Activated naive CD8-positive, alpha-beta T cell treated with anti-CD3 and anti-CD28 coated beads for 36 hours (primary cell): Measurements from ENCODE around the gene RFWD3. TPM values are rescaled to one million over a fixed set of nuclear protein-coding genes. Genes with fewer than 3 reads are reported as not detected.
A peak's percentile ranks its signal among the peaks of the same experiment; 100 is the strongest.

Source experiments
- DNase-seq: peaks from one replicate; pipeline ENCODE4 v3.0.0; 2021
- H3K27ac Mint-ChIP-seq: one replicate; pipeline ENCODE4 v1.8.0; 2022; ENCODE audit warnings: mild to moderate bottlenecking, moderate library complexity, mixed read lengths
- H3K27me3 Mint-ChIP-seq: one replicate; pipeline ENCODE4 v1.8.0; 2022; ENCODE audit warnings: mild to moderate bottlenecking, mixed read lengths
- H3K36me3 Mint-ChIP-seq: one replicate; pipeline ENCODE4 v1.8.0; 2021; ENCODE audit warnings: mild to moderate bottlenecking, mixed read lengths
- H3K4me1 Mint-ChIP-seq: one replicate; pipeline ENCODE4 v1.8.0; 2021; ENCODE audit warnings: mixed read lengths
- H3K4me3 Mint-ChIP-seq: one replicate; pipeline ENCODE4 v1.8.0; 2022; ENCODE audit warnings: mild to moderate bottlenecking, moderate library complexity, mixed read lengths
- H3K9me3 Mint-ChIP-seq: one replicate; pipeline ENCODE4 v1.8.0; 2022; ENCODE audit warnings: mixed read lengths
- total RNA-seq, 2 experiments: library from RNA; stranded (reverse); gene quantifications; one replicate each; pipeline ENCODE4 v1.2.3, GENCODE V29; 2021

Gene RFWD3
- total RNA-seq, 2 experiments from 2014 or later: 128 to 134 TPM

DNA sequence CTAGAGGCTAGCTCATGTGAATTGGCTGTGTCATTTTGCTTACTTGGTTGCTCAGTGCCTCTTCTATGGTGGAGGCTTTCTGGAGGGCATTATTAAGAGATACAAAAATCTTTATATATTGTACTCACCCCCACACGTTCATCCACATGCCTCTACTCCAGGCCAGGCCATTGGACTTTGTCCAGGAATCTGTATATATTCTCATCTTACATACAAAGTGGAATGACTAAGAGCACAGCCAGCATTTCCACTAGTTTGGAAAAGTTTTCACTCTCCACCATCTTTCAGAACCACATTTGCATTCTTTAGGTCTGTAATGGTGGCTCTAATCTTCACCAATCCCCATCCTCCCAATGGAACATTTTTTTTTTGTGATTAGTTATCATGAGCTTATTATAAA, 55.0 kb downstream of the RFWD3 start:
- no peaks in the 10 kb centered on the region for H3K9me3 Mint-ChIP-seq
- no peak for DNase-seq
- H3K4me1 Mint-ChIP-seq: peaks cover 14% of the 10 kb centered on the region
- H3K27me3 Mint-ChIP-seq: no peaks in the 10 kb centered on the region
- H3K36me3 Mint-ChIP-seq: peaks cover 17% of the 10 kb centered on the region
- no peak overlapping the region for H3K27ac Mint-ChIP-seq
- H3K4me3 Mint-ChIP-seq: no peak overlapping the region

GRCh38 chr16:74608944-74609343, 57.7 kb downstream of the RFWD3 start:
- no peak overlapping the region for H3K4me3 Mint-ChIP-seq
- no peaks in the 10 kb centered on the region for H3K9me3 Mint-ChIP-seq
- DNase-seq: no peak
- H3K36me3 Mint-ChIP-seq: peaks cover 12% of the 10 kb centered on the region
- peaks cover 31% of the 10 kb centered on the region for H3K4me1 Mint-ChIP-seq
- H3K27me3 Mint-ChIP-seq: no peaks in the 10 kb centered on the region
- H3K27ac Mint-ChIP-seq: peak overlapping the region; percentile 16

DNA sequence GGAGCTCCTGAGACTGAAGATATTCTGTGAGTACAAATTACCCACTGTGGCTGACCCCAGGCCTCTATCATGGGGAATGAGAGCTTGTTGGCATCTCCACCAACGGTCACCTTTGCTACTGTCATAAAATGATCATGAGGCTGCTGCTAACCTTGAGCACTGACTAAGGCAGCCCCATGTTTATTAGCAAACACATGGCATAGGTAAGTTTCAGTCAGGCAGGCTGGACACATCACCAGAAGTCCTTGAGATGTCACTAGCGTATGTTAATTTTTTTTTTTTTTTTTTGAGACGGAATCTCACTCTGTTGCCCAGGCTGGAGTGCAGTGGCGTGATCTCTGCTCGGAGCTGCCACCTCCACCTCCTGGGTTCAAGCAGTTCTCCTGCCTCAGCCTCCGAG, 58.3 kb downstream of the RFWD3 start:
- no peak overlapping the region for H3K4me3 Mint-ChIP-seq
- DNase-seq: no peak
- peaks cover 14% of the 10 kb centered on the region for H3K36me3 Mint-ChIP-seq
- peak overlapping the region; percentile 16 for H3K27ac Mint-ChIP-seq
- no peaks in the 10 kb centered on the region for H3K9me3 Mint-ChIP-seq
- H3K27me3 Mint-ChIP-seq: no peaks in the 10 kb centered on the region
- peaks cover 37% of the 10 kb centered on the region for H3K4me1 Mint-ChIP-seq

GRCh38 chr16:74607962-74608356, 58.7 kb downstream of the RFWD3 start:
- no peak for DNase-seq
- Mint-ChIP-seq H3K27ac (peak overlapping the region; percentile 90), H3K4me1 (peaks cover 40% of the 10 kb centered on the region), H3K4me3 (no peak overlapping the region), H3K9me3 (no peaks in the 10 kb centered on the region), H3K27me3 (no peaks in the 10 kb centered on the region), H3K36me3 (peaks cover 15% of the 10 kb centered on the region)

- Mint-ChIP-seq H3K27ac (peak overlapping the region; percentile 90), H3K4me3 (peak overlapping the region; percentile 97)
These were observed 59.2 kb downstream of the RFWD3 start for GRCh38 chr16:74607310-74607961.

DNA sequence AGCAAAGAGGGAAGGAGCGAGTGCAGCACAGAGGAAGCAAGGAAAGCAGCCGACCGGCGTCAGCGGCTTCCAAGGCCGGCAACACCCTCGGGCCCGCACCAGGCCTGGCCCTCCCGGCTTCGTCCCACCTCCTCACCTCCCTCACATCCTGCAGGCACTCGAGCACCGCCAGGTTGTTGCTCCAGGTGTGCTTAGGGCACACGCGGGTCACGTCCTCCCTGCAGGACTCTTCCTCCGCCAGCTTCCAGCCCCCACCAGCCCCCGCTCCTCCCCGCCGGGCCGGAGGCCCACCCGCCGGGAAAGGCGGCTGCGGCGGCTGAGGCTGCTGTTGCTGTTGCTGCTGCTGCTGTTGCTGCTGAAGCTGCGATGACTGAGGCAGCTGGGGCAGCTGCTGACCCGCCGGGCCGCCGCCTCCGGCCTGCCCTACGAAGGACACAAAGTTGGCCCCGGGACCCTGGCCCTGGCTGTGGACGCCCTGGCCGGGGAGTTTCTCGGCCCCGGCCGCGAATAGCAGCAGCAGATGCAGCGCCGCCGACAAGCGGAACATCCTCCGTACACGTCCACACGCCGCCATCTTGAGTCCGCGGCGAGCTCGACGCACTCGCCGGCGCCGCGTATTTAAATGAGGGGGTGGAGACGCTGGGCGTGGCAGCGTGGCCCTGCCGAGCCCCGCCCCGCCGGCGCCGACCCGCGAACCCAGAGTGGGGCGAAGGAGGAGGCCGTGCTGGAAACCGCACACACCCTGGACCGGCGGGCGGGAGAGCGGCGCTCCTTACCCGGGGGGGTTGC, 60.0 kb downstream of the RFWD3 start, which contains the start of gene GLG1:
Gene GLG1, minus strand, starts transcription at position 594 of the 789 bp plus-strand sequence. Its CDS starts 20 bp downstream, at position 574.
- H3K9me3 Mint-ChIP-seq: no peaks in the 10 kb centered on the region
- H3K27ac Mint-ChIP-seq: peak within 1 kb of the TSS; percentile 90
- DNase-seq: peak; percentile 94
- H3K36me3 Mint-ChIP-seq: peaks cover 20% of the 10 kb centered on the region
- peaks cover 47% of the 10 kb centered on the region for H3K4me1 Mint-ChIP-seq
- peak within 1 kb of the TSS; percentile 97 for H3K4me3 Mint-ChIP-seq
- no peaks in the 10 kb centered on the region for H3K27me3 Mint-ChIP-seq

More at GRCh38 chr16:74607310-74607961, 59.2 kb downstream of the RFWD3 start:
- no peak for DNase-seq
- peaks cover 44% of the 10 kb centered on the region for H3K4me1 Mint-ChIP-seq
- peaks cover 20% of the 10 kb centered on the region for H3K36me3 Mint-ChIP-seq
- no peaks in the 10 kb centered on the region for H3K9me3 Mint-ChIP-seq
- H3K27me3 Mint-ChIP-seq: no peaks in the 10 kb centered on the region

DNA sequence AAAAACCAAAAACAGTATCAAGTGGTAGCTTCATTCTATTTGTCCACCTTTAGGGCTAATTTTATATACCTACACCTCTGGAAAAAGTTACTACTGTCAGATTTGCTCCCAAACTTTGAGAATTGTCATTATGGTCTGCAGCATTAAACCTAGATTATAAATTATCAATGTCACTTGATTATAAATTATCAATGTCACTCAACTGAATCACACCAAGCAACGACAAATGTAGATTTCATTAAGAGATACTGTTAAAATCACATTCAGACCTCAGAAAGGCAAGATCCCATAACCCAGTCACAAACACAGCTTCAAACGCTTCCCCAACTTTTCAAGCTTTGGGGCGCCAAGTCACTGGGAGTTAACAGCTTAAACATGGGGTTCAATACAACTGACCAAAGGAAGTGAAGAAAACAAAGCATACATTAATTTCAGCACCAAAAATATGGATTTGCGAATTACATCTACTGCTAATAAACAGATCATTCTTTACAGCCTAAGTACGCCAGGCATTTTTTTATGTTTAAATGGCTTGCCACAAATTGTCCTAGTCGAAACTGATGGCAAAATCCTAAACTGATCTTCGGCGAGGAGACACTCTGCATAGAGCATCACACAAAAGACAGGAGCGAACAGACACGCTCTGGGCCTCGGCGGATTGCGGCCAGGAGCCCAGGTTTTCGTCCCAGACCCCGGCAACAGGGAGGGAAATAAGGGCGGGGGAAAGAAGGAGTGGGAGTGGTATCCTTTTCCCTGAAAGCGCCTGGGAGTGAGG, 60.7 kb downstream of the RFWD3 start:
- Mint-ChIP-seq H3K9me3 (no peaks in the 10 kb centered on the region), H3K36me3 (peaks cover 20% of the 10 kb centered on the region), H3K4me1 (peaks cover 55% of the 10 kb centered on the region)

DNA sequence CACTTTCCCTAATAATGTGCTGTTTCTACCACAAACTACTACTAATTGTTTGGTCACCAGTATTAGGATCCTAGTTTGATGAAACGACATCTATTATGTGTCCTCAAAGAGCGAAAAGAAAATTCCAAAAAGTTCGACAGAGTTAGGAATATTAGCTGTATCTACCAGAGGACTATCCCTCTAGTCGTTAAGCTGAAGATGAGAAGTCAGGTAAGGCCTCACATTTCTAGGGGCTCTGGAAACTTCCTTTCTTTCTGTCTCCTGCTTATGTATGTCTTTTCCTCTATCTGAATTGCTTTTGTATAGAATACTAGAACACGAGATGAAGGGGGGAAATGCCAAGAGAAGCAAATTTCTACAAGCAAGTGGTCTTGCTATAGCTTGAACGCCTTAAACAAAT, 61.3 kb downstream of the RFWD3 start:
- H3K9me3 Mint-ChIP-seq: no peaks in the 10 kb centered on the region
- H3K36me3 Mint-ChIP-seq: peaks cover 21% of the 10 kb centered on the region
- H3K4me1 Mint-ChIP-seq: peaks cover 61% of the 10 kb centered on the region
- no peak for DNase-seq
- peak overlapping the region; percentile 97 for H3K4me3 Mint-ChIP-seq
- no peaks in the 10 kb centered on the region for H3K27me3 Mint-ChIP-seq
- H3K27ac Mint-ChIP-seq: peak overlapping the region; percentile 90

More for the DNA sequence above, 60.7 kb downstream of the RFWD3 start:
- peak overlapping the region; percentile 90 for H3K27ac Mint-ChIP-seq
- no peaks in the 10 kb centered on the region for H3K27me3 Mint-ChIP-seq
- DNase-seq: no peak
- peak overlapping the region; percentile 97 for H3K4me3 Mint-ChIP-seq

DNA sequence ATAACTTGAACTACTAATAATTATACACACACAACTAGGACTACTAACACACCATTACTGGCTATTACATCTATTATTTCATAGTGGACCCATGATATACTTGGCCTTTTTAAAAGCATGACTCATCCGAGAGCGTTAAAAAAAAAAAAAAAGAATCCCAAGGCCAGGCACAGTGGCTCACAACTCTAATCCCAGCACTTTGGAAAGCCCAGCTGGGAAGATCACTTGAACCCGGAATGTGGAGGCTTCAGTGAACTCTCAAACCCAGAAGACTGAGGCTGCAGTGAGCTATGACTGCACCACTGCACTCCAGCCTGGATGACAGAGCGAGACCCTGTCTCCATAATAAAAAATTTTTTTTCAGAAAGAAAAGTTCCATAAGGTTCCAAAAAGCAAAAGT, 62.8 kb downstream of the RFWD3 start:
- Mint-ChIP-seq H3K4me1 (peaks cover 72% of the 10 kb centered on the region), H3K27ac (peak overlapping the region; percentile 80), H3K27me3 (no peaks in the 10 kb centered on the region), H3K36me3 (peaks cover 22% of the 10 kb centered on the region), H3K4me3 (peak overlapping the region; percentile 97), H3K9me3 (no peaks in the 10 kb centered on the region)
- DNase-seq: no peak

DNA sequence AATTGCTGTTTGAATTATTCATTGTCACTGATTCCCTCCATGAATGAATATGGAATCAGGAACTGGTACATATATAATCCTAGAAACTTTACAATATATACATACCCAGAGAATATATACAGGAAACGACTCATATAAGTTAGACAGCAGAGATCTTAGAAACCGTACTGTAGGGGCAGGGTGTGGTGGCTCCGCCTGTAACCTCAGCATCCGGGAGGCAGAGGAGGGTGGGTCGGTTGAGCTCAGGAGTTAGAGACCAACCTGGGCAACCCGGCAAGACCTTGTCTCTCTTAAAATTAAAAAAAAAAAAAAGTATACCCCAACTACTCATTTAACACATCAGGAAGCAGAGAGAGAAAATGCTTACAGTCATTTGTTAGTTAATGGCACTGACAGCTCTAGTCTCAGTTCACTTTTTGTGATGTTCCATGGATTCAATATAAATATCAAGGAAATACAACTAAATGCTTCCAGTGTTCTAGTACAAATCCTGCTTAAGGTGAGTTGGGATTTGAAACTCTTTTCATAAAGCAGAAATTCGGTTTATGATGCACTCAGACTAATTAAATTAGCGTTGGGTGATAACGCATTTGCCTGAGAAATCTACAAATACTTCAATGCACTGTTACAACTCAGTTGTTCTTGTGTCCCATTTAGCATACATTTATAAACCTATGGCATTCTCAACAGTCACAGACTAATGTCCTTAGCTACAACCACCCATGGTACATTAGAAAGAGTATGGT, 65.4 kb downstream of the RFWD3 start:
- peak overlapping the region; percentile 56 for H3K27ac Mint-ChIP-seq
- H3K27me3 Mint-ChIP-seq: no peaks in the 10 kb centered on the region
- H3K4me1 Mint-ChIP-seq: peaks cover 68% of the 10 kb centered on the region
- H3K36me3 Mint-ChIP-seq: peaks cover 41% of the 10 kb centered on the region
- H3K9me3 Mint-ChIP-seq: no peaks in the 10 kb centered on the region
- peak overlapping the region; percentile 46 for H3K4me3 Mint-ChIP-seq
- peak; percentile 66 for DNase-seq

DNA sequence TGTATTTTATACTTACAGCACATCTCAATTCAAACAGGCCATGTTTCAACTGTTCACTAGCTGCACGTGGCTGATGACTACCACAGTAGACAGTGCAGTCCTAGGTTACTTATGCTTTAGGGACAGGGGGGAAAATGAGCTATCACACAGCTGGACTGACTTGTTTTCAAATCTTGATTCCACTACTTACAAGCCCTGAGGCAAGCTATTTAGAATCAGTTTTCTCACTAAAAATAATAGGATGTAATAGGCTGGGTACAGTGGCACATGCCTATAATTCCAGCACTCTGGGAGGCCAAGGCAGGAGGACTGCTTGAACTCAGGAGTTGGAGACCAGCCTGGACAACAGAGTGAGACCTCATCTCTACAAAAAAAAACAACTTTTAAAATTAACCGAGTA, 70.1 kb downstream of the RFWD3 start:
- Mint-ChIP-seq H3K27ac (no peak overlapping the region), H3K4me1 (peaks cover 57% of the 10 kb centered on the region), H3K36me3 (peaks cover 47% of the 10 kb centered on the region), H3K4me3 (no peak overlapping the region), H3K27me3 (no peaks in the 10 kb centered on the region), H3K9me3 (peaks cover 3% of the 10 kb centered on the region)
- DNase-seq: no peak

GRCh38 chr16:74592847-74593246, 73.8 kb downstream of the RFWD3 start:
- peaks cover 38% of the 10 kb centered on the region for H3K36me3 Mint-ChIP-seq
- DNase-seq: no peak
- H3K4me3 Mint-ChIP-seq: no peak overlapping the region
- peaks cover 49% of the 10 kb centered on the region for H3K4me1 Mint-ChIP-seq
- peaks cover 3% of the 10 kb centered on the region for H3K9me3 Mint-ChIP-seq
- H3K27me3 Mint-ChIP-seq: no peaks in the 10 kb centered on the region
- no peak overlapping the region for H3K27ac Mint-ChIP-seq

DNA sequence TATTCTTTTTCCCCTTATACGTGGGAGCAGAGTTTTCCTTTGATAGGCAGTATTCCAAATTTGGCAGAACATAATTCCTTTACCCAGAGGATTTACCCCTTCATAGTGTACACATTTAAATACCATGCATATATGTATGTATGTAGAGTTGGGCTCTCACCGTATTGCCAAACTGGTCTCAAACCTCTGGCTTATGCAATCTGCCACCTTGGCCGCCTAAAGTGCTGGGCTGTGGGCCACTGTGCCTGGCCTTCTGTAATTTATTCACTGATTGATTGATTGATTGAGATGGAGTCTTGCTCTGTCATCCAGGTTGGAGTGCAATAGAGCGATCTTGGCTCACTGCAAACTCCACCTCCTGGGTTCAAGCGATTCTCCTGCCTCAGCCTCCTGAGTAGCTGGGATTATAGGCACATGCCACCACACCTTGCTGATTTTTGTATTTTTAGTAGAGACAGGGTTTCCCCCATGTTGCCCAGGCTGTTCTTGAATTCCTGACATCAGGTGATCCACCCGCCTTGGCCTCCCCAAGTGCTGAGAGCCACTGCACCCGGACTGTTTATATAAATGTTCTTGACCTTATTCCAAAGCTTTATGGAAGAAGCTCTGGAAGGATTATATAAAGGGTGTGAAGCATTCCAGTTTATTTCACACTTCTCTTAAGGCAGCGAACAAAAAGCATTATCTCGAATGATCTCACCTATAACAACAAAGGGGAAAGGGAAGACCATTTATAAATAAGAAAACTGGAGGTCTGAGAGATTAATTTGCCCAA, 74.6 kb downstream of the RFWD3 start:
- DNase-seq: no peak
- H3K9me3 Mint-ChIP-seq: peaks cover 3% of the 10 kb centered on the region
- peaks cover 56% of the 10 kb centered on the region for H3K4me1 Mint-ChIP-seq
- H3K4me3 Mint-ChIP-seq: no peak overlapping the region
- no peaks in the 10 kb centered on the region for H3K27me3 Mint-ChIP-seq
- no peak overlapping the region for H3K27ac Mint-ChIP-seq
- H3K36me3 Mint-ChIP-seq: peaks cover 37% of the 10 kb centered on the region

- Mint-ChIP-seq H3K27ac (peak overlapping the region; percentile 14), H3K27me3 (no peaks in the 10 kb centered on the region), H3K36me3 (peaks cover 31% of the 10 kb centered on the region), H3K4me3 (no peak overlapping the region), H3K4me1 (peaks cover 55% of the 10 kb centered on the region), H3K9me3 (no peaks in the 10 kb centered on the region)
- no peak for DNase-seq
These were observed 79.7 kb downstream of the RFWD3 start for GRCh38 chr16:74586948-74587347.
